RWPE1 (cell line): ENCODE data around the gene GCG.

ENCODE experiments used
- CTCF ChIA-PET: fragments of 350-600 bp; sonication (Branson Sonifier 250); formaldehyde crosslinking; extraction: SDS; loops from one replicate; lab custom pipeline; 2021; lab: Yijun Ruan, JAX
- POLR2A ChIA-PET: fragments of 400-600 bp; formaldehyde crosslinking; extraction: SDS; loops from one replicate; lab custom pipeline; 2020; ENCODE audit warnings: antibody characterized with exemption; ENCODE audit not compliant: low non-redundant PET; lab: Yijun Ruan, JAX
- DNase-seq: peaks from one replicate; pipeline ENCODE4 v3.0.0; 2012; ENCODE audit warnings: low spot score
- H3K27ac ChIP-seq: fragments of 450-650 bp; 2 replicates; pipeline ENCODE4 v1.5.1; 2017
- CTCF ChIP-seq: fragments of 450-650 bp; conservative IDR thresholded peaks from 2 replicates; pipeline ENCODE4 v1.5.1; 2017; ENCODE audit warnings: low read depth, mild to moderate bottlenecking

The GCG gene

DNA sequence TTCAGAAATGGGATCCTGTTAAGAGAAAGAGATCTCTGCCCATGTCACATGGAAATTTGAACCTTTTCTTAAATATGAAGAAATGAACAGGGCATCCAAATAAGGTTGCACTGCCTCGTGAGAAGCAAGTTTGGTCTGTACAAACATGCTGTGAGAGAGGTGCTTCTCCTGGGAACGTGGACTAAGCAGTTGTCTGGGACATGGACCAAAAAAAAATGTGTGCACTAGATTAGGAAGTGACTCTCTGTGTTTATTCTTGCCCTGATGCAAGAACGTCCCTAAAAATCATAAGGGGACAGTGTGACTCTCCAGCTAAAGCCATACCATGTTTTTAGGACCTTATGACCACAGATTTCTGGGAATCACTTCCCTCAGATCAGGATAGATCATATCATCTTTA is 23.7 kb upstream of the GCG start:
- H3K27ac ChIP-seq: no peak overlapping the region
- no peak for TF ChIP-seq CTCF
- CTCF ChIA-PET: interaction anchor here (1.0 kb wide), 1 partner anchor 9 kb away, joined by 3 read pairs; no protein-coding TSS in a partner anchor
- no peak for DNase-seq
- POLR2A ChIA-PET: no interaction called here

- no peak for TF ChIP-seq CTCF
- H3K27ac ChIP-seq: no peak overlapping the region
- ChIA-PET POLR2A (no interaction called here), CTCF (interaction anchor here (0.6 kb wide), 1 partner anchor 165 kb away, joined by 3 read pairs; no protein-coding TSS in a partner anchor)
- no peak for DNase-seq
Measured at GRCh38 chr2:162174746-162175145, 22.7 kb upstream of the GCG start.

- TF ChIP-seq CTCF: no peak
- POLR2A ChIA-PET: no interaction called here
- no peak overlapping the region for H3K27ac ChIP-seq
- DNase-seq: no peak
- CTCF ChIA-PET: interaction anchor here (0.6 kb wide), 1 partner anchor 255 kb away, joined by 3 read pairs; no protein-coding TSS in a partner anchor
Measured at GRCh38 chr2:162172802-162173370, 20.8 kb upstream of the GCG start.

DNA sequence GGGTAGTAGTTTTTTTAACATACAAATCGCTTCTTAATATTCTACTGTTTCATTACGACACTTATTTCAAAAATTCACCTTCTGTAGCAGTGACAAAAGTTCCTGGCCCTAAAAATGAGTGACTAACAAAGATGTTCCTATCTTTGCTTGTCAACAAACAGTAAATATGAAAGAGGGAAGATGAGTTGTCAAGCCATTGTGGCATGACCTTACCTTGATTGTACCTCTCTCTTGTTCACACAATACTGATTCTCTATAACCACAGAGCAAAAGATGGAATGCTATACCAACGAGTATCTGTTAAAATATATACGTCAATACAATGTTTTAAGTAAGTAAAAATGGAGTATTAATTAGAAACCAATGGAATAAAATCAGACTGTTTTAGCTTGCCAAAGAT is 14.7 kb upstream of the GCG start:
- no peak for TF ChIP-seq CTCF
- H3K27ac ChIP-seq: no peak overlapping the region
- POLR2A ChIA-PET: no interaction called here
- DNase-seq: no peak
- CTCF ChIA-PET: interaction anchor here (1.1 to 2.1 kb wide), 2 partner anchors 9 to 11 kb away, joined by 3 to 5 read pairs; no protein-coding TSS in a partner anchor

DNA sequence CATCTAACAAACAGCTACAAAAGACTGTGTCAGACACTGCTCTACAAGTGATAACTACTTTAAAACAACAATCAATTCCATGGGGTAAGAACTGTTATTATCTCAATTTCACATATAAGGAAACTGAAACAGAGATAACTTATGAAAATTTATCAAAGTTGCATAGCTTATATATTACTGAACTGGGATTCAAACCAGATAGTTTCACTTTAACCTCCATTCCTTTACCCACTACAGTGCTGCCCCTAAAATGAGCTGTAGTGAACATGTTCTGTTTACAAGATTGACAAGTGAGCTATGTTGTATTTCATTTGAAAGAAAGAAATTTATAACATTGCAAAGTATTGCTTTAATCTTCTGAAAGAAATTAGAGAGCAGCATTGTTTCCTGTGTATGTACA is 14.1 kb upstream of the GCG start:
- H3K27ac ChIP-seq: no peak overlapping the region
- CTCF ChIA-PET: interaction anchor here (0.9 to 2.1 kb wide), 2 partner anchors 10 to 13 kb away, joined by 4 to 5 read pairs; no protein-coding TSS in a partner anchor
- no peak for DNase-seq
- POLR2A ChIA-PET: no interaction called here
- TF ChIP-seq CTCF: no peak

DNA sequence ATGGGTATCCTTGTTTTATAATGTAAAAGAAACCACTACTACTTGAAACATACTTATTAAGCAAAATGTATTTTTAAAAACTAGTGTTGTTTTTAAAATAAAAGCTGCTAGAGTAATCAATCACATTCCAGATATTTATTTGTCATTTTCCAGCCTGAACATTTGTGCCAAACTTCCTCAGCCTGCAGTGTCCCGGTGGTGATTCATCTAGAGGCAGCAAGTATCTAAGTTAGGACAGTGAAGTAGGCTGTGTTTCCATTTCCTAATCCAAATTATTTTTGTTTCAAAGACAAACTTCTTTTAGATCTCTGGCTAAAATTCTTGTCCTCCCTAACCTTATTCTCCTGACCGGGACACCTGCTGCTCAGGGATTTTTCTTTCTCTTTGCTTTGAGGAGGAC is 12.8 kb upstream of the GCG start:
- H3K27ac ChIP-seq: no peak overlapping the region
- DNase-seq: no peak
- ChIA-PET CTCF (no interaction called here), POLR2A (no interaction called here)
- no peak for TF ChIP-seq CTCF
